Raji (cell line): ENCODE measurements around the gene MUC22.

Experiments
- POLR2A ChIP-seq: IDR thresholded peaks from 2 replicates; pipeline ENCODE4 v1.6.1; 2011; ENCODE audit warnings: low read depth, low read length, control low read depth; ENCODE audit not compliant: insufficient read depth

Gene MUC22

DNA sequence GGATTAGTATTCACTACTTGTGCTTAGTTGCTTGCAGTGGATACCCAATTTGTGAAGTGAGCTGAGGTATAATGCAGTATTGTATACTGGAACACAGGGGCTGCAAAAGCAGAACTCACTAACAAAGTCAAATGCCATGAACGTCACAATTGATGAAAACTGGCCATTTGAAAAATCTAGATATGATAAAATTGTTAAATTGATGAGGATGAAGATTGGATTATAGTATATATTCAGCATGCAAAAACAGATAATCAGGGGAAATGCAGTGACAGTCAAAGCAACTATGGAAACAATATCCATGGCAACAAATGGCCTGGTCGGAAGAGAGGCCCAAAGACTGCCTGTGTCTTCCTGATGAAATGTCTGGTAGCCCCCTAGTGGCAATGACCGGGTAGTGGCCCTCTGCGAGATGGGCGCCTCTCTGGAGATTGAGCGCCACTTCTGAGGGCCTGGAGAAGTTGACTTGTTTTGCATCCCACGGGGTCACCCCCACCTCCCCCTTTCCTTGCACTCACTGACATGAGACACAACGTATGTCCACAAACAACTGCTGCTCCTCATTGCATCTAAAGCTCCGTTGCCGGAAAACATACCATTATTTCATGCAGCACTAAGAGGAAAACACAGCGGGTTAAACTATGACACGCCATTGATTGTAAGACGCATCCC lies 58.5 kb downstream of the MUC22 start:
- TF ChIP-seq POLR2A, result no peak

DNA sequence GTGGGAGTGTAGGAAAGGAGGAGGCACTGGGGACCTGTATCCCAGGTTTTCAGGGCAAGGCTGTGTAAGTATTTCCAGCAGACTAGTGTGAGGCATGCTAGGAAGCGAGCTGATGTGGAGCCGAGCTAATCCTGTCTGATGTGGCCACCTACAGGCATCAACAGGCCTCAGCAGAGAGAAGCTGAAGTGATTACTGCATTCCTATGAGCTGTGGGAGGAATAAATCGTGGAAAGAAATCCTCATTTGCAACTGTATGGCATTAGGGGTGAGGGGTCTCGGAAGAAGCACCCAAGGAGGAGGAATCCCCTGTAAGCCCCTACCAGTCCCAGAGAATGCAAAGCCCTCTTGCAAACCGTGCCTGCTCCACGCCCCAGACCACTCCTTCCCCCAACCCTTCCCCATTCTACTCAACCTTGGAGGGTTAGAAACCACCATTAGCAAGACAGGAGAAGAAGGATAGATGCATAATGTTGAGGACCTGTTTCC lies 60.5 kb downstream of the MUC22 start:
- TF ChIP-seq POLR2A, result no peak

DNA sequence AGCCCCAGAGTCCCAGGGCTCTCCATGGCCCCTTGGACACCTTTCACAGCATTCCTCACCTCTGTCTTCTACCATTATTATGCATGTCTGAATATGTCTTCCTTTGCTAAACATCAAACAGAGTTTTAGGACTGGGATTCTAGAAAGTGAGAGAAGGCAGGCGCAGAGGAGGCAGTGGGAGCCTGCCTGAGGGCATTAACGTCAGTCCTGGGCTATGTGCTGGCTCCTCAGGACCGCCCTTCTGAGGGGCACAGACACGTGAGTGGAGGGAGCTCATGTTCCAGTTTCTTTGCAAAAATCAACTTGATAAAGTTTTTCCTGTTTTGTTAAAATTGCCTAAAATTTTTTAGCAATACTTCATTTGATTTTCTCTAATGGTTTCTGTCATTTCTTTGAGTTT lies 64.1 kb downstream of the MUC22 start:
- no peak for TF ChIP-seq POLR2A

DNA sequence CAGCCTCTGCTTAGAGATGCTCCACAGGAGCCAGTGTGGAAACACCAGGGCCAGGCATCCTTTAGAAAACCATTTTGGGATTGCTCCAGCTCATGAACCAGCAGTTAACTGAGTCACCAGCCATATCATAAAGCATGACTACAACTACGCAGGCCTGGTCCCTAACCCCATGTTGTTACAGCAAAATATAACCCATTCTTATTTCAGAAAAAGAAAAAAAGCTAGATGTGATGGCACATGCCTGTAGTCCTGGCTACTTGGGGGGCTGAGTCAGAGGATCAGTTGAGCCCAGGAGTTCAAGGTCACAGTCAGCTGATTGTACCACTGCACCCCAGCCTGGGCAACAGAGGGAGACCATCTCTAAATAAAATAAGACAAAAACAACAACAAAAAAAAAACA lies 65.3 kb downstream of the MUC22 start:
- no peak for TF ChIP-seq POLR2A

DNA sequence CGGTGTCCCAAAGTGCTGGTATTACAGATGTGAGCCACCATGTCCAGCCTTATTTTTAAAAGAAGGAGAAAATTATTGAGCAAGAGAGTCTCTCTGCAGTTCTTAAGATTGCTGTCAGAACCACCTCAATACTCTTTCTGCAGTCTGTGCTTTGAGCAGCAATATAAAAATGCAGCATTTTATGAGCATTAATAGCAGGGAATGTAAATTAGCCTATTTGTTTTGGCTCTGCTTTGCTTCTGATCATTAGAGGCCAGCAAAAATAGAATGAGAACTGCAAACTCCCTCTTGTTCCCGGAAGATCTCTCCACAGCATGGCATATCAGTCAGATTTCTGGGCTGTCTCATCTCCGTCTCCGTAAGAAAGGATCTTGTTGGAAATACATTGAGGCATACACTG lies 66.3 kb downstream of the MUC22 start:
- TF ChIP-seq POLR2A, result no peak

DNA sequence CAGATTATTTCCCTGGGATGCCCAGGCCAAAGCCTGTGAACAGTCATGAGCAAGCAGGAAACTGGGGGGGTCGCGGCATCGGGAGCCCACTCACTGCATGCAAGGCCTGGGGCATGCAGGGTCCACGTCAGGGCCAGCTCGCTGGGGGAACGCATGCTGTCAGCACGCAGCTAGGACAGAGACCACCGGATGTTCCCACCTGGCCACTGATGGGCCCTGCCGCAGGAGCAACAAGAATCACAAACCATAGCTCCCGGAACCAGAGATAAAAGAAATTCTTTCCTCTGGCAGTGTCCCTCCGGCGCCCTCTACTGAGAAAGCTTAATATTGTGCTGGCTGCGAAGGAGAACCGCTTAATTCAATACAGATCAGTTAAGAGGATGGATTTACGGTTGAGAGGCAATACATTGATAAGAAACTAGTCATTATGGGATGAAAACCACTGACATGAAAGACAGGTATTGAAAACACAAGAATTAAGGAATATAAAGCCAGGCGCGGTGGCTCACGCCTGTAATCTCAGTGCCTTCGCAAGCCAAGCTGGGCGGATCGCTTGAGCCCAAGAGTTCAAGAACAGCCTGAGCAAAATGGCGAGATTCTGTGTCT lies 69.5 kb downstream of the MUC22 start:
- no peak for TF ChIP-seq POLR2A

DNA sequence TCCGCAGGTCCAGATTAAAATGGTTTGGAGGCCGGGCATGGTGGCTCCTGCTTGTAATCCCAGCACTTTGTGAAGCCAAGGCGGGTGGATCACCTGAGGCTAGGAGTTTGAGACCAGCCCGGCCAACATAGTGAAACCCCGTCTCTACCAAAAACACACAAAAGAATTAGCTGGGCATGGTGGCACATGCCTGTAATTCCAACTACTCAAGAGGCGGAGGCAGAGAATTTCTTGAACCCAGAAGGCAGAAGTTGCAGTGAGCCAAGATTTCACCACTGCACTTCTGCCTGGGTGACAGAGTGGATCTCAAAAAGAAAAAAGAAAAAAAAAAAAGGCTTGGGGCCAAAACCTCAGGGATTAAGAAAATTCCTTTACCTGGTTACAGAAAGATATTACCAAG lies 71.6 kb downstream of the MUC22 start:
- TF ChIP-seq POLR2A, result no peak

DNA sequence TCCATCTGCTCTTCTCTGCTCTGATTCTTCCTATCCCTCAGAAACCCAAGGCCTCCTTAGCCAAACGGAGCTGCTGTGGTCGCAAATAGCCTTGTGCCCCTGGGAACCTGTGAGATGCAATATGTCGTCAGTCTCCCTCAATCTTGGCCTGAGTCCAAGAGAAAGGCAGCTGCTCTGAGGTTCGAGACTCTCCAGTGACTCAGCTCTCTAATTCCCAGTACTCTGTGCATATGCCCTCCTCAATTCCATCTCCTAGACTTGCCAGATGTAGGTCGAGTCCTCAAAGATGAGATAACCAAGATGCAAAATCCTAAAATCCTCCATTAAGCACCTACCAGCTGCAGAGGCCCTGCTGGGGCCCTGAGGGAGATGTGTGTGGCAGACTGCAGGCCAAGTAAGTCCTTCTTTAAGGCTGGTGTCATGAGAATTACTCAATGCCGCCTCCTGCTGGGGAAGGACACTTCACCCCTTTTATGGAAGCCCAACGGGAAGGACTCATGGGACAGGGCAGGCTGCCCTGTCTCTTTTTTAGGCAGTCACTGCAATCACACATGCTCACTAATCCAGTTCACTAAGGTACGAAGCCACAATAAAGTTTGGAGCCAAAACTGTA lies 73.6 kb downstream of the MUC22 start:
- TF ChIP-seq POLR2A, result no peak
